ENCODE measurements around the gene MMP1.

MMP1 gene

DNA sequence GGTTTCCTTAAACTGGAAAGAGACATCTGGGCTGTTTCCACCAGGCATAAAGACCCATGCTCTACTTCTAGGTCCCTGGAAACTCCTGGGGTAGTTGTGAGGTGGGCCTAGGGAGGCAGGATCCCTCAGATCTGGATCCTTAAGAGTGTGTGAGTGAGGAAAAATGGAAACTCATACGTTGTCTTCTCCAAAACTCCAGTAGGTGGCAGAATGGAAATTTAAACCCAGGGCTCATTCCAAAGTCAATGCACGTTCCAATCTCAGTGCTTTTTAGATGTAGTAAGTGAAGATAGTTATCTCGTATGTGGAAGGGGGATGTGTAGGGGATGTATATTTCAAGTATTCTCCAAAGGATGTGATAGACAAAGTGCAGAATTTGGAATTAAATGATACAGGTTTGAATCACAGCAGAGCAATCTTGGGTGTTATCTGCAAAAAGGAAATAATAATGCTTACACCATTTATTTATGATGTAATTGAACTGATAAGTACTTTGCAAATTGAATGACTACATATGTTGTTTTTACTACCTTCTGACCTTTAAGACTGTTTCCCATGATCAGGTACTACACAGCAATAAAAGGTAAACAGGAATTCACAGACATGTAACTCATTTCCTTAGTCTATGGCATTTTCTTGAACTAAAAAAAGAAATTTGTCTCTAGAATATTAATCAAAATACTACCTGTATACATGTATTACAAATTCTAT lies 13.1 kb upstream of the MMP1 start:
- intact Hi-C loops (cut with DNase I), result no loop called here
- DNase-seq, result peak in 5 of 42 donors; percentile 5 to 27 (median 11)

DNA sequence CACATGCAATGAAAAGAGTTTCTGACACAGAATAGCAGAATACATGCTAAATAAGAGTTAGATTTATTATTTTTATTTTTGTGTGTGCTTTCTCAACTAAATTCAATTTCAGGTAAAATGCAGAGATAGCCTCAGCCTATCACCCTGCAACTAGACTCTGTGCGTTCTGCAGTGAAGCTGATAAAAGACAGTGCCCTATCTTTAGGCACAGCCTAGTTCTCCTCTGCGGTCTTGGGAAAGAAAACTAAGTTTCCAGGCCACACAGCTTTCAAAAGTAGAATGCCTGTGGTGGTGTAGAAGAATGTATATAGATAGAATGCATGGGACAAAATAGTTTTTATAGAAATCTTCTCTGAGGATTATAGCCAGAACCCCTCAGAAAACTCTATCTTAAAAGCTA lies 12.0 kb upstream of the MMP1 start:
- intact Hi-C loops (cut with DNase I), result no loop called here
- DNase-seq, result no peak

DNA sequence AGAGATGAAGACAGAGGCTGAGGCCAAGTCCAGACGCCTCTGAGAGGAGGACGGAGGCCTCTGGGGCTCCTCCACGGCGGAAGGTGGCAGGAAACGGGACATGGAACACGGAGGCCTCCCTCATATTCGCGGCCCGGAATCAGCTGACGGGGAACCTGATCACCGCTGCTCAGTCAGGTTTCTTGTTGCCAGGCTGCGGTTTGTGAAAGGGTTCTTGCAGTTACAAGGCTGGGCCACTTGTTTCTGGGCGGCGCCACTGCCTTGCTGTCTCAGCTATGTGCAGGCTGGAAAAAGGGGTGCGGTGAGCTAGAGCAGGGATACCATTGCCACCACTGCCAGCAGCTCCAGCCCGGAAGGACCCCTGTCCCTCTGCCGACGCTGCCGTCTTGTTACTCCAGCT lies 10.0 kb upstream of the MMP1 start:
- intact Hi-C loops (cut with DNase I), result no loop called here
- no peak for DNase-seq

DNA sequence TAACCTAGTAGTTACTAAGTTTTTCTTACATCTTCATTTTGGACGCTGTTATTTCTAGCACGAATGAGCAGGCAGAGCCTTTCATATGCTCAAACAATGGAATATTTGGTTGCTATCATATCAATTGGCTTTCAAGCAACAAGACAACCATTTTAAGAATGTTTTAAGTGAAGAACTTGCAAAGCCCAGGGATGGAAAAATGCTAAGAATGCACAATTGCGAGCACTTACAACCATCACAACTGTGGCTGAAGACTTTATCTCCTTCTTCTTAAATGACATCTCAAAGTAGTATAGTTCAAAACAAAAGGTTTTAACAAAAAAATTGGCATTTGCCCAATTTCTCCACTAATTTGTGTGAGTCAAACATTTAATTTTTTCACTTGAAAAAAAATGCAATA lies 8.3 kb upstream of the MMP1 start:
- no peak for DNase-seq
- intact Hi-C loops (cut with DNase I), result no loop called here

DNA sequence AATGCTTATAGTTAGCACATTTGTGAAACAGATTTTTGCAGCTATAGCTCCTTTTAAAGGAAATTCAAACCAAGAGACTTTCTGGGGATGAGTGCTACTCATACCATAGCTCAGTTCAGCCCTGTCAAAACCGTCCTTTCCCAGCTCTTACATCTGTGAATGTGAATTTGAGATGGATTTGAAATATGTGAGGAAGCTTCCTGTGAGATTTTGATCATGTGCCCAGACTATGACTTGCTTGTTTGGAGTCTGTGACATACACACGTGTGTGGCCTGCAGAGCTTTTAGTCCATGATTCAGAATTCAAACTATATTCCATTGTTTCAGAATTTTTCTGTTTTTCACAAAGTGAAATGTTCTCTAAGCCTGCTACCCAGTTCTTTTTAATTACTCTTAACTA lies 4.4 kb upstream of the MMP1 start:
- intact Hi-C loops (cut with DNase I), result no loop called here
- DNase-seq, result no peak

DNA sequence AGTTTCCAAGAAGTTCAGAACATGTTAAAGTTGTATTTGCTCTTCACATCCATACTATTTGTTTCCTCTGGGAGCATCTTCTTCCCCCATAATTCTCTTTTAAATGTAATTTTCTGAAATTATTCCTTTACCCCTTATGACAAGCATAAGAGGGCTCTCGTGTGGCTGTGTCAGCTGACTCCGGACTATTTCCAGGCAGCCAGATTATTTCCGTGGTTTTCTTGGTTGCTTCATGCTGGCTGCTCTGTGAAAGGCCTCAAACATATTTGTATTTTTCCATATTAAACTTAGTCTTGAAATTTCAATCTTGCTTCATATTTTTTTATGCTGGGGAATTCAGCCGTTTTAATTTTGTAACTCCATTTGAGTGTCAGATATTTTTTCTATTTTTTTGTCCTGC lies 2.8 kb upstream of the MMP1 start:
- no peak for DNase-seq
- intact Hi-C loops (cut with DNase I), result no loop called here

DNA sequence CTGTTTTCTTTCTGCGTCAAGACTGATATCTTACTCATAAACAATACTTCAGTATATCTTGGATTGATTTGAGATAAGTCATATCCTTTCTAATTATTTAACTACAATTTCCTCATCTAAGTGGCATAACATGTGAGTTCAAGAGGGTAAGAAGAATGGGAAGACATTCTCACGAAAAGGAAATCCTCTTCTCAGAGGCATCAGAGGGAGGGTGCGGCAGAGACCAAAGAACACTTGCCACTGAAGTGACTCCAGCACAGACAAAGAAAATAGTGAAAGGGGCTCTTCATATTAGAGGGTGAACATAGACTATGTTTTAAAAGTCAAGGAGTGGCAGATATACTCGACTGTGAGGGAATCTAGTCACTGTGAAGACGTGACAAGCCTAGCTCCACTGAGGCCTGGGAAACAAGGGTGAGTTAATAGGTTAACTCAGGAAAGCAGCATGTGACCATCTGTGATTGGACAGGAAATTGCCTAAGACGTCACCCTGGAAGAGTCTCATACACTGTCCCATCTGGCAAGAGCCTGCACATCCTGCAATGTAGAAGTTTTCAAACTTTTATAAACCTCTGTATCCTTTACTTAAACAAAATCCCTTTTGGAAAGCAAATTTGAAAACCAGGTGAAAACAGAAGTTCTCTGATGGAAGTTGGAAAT lies 1.9 kb upstream of the MMP1 start:
- intact Hi-C loops (cut with DNase I), result no loop called here
- DNase-seq, result no peak

DNA sequence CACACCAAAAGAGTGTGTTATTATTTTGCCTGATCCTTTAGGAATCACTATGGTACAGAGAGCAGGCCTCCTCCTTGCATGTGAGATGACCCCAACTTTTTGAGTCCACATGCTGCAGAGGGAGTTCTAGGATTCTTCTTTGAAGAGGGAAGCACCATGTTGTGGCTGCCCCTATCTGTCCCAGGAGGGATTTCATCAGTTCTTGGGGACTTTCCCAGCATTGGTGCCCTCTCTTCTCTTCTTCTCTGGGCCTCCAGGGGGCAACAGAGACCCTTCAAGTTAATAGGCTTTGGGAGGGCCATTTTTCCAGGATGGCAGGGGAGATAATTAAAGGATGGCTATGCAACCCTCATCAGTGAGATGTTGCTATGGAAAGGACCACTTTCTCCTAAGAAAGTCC lies 3.6 kb downstream of the MMP1 start:
- DNase-seq, result no peak
- intact Hi-C loops (cut with DNase I), result no loop called here

DNA sequence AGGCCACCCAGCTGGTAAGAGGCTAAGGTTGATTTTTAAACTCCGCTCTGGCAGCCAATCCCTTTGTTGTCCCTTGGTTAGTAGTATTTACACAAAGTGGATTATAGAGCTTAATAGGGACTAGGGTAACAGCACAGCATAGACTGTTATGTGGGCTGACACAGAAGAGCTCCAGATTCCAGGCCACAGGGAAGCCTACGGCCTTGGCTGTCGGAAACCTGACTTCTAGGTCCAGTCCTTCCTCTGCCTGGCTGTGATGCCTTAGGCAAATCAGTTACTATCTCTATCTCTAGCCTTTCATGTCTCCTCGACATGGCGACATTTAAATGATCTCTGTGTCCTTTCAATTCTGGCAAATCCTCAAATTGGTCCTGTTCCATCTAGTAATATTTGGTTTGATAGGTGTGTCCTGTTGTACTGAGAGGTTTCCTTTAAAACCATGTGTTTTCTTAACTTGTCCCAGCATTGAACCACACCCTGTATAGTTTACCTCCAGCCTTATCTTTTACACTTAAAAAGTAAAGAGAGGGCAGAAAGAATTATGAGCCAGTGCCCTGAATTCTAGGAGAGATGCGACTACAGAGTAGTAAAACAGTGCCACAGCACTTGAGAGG lies 4.2 kb downstream of the MMP1 start:
- DNase-seq, result no peak
- intact Hi-C loops (cut with DNase I), result no loop called here

DNA sequence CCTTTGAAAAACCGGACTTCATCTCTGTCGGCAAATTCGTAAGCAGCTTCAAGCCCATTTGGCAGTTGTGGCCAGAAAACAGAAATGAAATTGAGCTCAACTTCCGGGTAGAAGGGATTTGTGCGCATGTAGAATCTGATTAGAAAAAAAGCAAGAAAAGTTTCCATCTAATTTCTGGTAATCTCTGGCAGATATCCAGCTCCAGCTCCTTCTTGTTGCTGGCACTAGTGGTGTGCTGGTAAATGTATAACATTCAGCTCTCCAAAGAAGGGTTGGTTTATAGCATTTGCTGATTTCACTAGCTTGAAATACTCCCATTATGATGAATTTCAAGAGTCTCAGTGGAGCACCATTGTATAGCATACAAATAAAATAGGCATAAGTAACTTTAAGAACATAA lies 5.4 kb downstream of the MMP1 start:
- no peak for DNase-seq
- intact Hi-C loops (cut with DNase I), result no loop called here

DNA sequence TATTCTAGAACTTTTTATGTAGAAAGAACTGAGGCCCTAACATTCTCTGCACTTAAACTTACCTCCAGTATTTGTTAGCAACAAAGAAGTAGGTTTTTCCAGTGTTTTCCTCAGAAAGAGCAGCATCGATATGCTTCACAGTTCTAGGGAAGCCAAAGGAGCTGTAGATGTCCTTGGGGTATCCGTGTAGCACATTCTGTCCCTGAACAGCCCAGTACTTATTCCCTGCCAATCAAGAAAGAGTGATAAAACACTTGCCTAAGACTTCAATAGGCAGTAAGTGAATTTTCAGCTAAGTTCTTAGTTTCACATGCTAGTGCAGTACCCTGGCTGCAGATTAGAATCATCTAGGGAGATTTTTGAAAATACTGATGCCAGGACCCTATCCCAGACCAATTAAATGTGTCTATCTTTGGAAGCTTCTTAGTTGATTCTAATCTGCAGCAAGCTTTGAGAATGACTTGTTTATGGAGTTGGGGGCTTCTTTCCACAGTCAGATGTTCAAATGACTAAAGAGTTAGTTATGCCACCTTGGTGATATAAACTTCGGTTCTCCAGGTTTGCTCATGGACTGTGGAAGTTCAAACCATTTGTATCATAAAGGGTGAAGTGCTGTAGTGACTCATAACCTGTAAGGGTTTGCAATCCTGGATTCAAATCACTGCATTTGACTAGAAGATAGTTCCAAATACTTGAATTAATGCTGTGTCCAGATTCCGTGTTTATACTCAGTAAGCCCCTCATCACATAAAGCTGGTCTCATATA lies 6.5 kb downstream of the MMP1 start:
- DNase-seq, result no peak
- intact Hi-C loops (cut with DNase I), result no loop called here

DNA sequence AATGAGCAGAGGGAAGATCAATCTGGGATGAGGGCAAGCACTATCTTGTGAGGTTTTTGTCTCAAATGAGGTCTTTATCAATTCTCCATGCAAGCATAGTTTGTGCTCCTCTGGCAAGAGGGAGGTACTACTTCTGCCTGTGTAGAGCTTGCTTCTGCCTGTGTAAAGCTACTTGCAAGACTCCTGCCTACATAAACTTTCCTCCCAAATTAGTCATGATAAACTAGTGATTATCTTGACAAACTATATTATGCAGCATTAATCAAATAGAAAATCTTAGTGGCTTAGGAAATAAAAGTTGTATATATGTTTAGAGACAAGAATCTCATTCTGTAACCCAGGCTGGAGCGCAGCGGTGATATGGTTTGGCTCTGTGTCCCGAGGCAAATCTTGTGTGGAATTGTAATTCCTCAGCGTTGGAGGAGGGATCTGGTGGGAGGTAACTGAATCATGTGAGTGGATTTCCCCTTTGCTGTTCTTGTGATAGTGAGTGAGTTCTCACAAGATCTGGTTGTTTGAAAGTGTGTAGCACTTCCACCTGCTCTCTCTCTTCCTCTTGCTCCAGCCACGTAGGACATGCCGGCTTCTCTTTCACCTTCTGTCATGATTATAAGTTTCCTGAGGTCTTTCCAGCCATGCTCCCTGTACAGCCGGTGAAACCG lies 9.5 kb downstream of the MMP1 start:
- intact Hi-C loops (cut with DNase I), result no loop called here
- peak in 17 of 42 donors; percentile 2 to 50 (median 19) for DNase-seq

DNA sequence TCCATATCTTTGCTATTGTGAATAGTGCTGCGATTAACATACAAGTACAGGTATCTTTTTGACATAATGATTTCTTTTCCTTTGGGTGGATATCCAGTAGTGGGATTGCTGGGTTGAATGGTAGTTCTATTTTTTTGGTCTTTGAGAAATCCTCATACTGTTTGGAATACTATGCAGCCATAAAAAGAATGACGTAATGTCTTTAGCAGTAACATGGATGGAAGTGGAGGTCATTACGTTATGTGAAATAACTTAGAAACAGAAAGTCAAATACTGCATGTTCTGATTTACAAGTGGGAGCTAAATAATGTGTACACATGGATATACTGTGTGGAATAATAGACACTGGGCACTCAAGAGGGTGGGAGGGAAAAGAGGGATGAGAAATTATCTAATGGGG lies 13.6 kb downstream of the MMP1 start:
- DNase-seq, result no peak
- intact Hi-C loops (cut with DNase I), result no loop called here

DNA sequence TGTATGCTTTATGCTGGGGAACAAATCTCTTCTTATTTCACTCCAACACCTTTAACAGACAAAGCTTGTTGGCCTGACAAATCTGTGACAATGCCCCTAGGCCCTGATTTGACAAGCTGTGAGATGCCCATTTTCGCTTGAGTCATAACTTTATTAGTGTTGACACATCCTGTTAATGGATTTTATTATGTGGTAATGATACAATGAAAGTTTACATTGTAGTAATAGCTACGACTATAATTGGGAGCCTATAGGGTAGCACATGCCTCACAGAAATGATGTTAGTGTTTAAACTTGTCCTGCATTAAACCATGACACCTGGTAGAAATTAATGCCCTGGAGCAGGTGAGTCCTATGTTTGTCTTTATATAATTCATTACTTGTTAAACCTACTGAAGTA lies 14.2 kb downstream of the MMP1 start:
- DNase-seq, result no peak
- intact Hi-C loops (cut with DNase I), result no loop called here

DNA sequence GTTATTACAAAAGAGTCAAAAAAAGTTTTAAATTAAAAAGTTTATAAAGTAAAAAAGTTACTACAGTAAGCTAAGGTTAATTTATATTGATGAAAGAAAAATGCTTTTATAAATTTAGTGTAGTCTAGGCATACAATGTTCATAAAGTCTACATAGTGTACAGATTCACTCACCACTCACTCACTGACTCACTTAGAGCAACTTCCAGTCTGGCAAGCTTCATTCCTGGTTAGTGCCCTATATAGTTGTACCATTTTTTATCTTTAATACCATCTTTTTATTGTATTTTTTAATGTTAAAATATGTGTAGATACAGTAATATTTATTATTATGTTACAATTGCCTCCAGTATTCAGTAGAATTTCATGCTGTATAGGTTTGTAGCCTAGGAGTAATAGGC lies 14.9 kb downstream of the MMP1 start:
- DNase-seq, result no peak

DNA sequence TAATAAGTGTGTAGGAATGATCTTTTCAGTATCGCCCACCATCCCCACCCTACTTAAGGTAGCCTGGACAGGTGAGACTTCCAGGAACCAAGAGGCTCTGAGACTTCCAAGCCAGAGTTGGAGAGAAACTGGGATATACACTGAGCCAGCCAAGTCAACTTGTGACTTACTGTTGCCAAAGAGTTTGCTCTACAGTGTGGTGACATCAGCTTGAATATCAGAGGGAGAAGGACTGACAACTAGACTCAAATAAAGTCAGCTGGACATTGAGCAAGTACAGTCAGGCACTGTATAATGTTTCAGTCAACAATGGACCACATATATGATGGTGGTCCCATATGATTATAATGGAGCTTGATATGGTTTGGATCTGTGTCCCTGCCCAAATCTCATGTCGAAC lies 16.3 kb downstream of the MMP1 start:
- intact Hi-C loops (cut with DNase I), result no loop called here
- no peak for DNase-seq

More for the DNA sequence above, 14.9 kb downstream of the MMP1 start:
- intact Hi-C loops (cut with DNase I), result no loop called here

DNA sequence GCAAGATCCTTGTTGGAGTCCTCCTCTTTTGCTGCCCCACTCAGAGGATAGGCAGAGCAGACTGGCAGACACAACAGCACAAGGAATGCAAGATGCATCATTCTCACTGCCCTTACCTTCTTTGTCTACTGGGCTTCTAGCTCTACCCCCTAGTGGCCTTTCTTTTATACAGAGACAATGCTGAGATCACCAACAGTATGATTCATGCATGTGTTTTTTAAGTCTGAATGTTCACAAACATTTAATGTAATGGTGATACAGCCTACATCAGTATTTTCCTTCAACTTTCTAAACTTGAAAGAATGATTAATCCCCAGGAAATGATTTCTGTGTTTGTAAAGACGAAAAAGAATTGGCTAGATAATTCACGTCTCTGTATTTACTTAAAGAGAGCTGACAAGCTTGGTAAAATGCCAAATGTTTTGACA lies 17.5 kb downstream of the MMP1 start, which contains the start of gene MMP10:
Gene MMP10 (minus strand): TSS at position 138 of the 428 bp plus-strand sequence. CDS start 37 bp downstream, at position 101.
- intact Hi-C loops (cut with DNase I), result no loop called here
- DNase-seq, result no peak

DNA sequence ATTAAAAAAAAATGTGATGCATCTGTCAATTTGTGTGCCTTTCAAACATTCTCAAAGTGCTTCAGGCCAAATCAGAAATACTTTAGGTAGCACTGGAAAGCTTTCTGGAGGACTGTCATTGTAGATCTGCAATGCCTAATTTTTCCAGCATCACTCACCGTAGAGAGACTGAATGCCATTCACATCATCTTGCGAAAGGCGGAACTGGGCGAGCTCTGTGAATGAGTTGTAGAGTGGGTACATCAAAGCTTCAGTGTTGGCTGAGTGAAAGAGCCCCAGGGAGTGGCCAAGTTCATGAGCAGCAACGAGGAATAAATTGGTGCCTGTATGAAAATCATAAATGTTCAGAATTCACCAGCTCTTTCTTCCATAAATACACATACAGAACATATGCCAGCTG lies 21.5 kb downstream of the MMP1 start:
- DNase-seq, result no peak
- intact Hi-C loops (cut with DNase I), result no loop called here

DNA sequence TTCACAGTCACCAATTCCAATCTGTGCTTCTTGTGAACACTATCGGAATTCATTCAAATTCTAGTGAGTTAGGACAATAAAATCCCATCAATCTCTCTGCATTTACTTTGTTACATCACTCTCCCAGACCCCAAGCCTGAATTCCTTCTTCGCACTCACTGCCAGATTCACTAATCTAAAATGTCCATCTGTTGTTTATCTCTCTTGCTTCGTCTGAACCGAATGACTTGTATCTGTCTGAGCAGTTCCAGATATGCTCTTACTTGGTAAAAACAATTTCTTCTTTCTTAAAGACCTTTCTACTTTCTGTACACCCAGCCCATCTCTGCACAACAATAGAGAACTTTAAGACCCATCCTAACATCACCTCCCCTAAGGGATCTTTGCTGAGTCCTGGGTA lies 24.6 kb downstream of the MMP1 start:
- intact Hi-C loops (cut with DNase I), result no loop called here
- no peak for DNase-seq
